ENCODE results near the gene ANKRD33B.

ANKRD33B gene

DNA sequence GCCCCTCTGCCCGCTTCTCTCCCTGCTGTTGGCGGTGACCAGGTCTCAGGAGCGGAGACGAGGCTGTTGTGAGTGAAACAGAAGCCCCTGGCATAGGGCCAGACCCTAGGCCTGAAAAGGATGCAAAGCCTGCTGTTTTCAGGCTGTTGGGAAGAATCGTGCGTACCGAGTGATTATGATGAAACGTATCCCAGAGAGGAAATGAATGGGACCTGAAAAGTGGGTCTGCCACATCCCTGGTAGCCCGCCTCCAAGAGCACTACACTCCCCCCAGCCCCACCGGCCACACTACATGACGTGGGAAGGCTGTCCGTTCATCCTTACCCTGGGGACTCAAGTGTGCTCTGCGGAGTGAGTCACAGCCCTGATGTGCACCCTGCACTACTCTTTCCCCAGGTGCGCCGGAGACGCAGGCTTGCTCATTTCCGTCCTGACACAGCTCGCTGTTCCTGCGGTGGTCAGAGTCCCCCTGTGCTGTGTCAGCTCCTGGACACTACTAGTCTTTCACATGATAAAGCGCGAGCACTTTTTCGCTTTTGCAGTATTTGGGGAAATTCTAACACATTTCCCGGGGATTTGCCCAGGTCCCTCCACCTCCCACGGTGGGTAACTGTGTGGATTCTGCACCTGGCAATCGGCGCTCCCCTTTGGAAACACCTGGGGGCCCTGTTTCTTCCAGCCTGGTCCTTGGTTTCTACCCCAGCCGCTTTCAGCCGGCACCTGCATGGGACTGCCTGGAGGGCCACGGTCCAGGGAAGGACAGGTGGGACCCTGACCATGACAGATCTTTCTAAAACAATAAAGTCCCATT is 91.5 kb downstream of the ANKRD33B start:
- TF ChIP-seq, protein P1, sequence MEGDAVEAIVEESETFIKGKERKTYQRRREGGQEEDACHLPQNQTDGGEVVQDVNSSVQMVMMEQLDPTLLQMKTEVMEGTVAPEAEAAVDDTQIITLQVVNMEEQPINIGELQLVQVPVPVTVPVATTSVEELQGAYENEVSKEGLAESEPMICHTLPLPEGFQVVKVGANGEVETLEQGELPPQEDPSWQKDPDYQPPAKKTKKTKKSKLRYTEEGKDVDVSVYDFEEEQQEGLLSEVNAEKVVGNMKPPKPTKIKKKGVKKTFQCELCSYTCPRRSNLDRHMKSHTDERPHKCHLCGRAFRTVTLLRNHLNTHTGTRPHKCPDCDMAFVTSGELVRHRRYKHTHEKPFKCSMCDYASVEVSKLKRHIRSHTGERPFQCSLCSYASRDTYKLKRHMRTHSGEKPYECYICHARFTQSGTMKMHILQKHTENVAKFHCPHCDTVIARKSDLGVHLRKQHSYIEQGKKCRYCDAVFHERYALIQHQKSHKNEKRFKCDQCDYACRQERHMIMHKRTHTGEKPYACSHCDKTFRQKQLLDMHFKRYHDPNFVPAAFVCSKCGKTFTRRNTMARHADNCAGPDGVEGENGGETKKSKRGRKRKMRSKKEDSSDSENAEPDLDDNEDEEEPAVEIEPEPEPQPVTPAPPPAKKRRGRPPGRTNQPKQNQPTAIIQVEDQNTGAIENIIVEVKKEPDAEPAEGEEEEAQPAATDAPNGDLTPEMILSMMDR (IDR thresholded peaks at IDR 0.05) = no peak
- no peak overlapping the region for H3K27ac ChIP-seq
- DNase-seq (ENCODE audit: low spot score) = no peak
- no peak overlapping the region for H3K4me3 ChIP-seq

DNA sequence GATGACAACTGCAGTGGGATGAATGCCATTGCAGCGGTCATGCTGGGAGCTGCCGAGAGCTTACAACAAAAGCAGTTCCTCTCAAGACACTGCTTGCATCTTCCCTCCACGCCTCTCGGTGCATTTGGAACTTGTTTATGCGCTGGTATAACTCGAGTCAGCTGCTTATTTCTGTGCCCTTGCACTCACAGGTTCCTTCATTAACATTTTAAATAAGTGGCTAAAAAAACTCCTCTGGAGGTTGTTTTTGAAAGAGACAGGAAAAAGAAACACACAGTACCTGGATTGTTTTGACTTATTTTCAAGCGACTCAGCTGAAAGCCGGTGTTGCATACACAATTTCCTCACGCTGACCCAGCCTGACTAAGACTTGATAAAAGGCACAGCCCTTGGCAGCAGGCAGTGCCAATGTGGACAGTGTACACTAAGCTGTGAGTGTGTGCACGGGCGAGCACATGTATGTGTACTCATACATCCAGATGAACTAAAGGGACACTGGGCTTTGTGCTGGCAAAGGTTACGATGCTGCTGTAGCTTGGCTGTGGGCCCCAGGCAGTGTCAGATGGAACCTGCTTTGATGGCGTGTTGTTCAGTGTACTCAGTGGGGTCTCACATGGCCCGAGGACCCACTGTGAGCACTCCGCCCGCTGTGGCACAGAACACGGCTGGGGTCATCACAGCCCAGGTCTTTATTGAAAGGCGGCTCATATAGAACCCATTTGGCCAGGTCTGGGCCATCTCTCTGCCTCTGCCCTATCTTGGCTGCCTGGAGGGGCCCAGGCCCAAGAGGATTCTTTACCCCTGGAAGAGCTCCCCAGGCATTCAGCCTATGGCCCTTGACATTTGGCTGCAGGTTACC is 92.3 kb downstream of the ANKRD33B start:
- Histone ChIP-seq H3K4me3 (no peak overlapping the region), H3K27ac (no peak overlapping the region)
- TF ChIP-seq, protein P1 (IDR thresholded peaks at IDR 0.05) = no peak
- no peak for DNase-seq (ENCODE audit: low spot score)

DNA sequence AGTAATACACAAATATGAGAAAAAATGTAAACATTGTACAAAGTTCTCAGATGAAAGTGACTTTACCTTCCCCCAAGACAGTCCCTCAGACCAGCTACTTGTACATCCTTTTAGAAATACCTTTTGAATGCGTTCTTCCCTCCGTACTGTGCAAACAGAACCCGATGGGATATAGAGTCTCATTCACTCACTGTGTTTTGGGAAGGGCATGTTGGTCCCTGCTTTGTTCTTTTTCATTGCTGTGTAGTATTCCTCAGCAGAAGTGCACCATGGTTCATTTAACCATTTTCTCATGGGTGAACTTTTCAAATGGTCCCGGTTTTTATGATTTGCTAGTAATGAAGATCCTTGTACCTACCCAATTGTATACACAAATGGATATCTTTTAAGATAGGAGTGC is 94.4 kb downstream of the ANKRD33B start:
- Histone ChIP-seq H3K4me3 (no peak overlapping the region), H3K27ac (no peak overlapping the region)
- TF ChIP-seq, protein P1 (IDR thresholded peaks at IDR 0.05) = no peak
- no peak for DNase-seq (ENCODE audit: low spot score)

DNA sequence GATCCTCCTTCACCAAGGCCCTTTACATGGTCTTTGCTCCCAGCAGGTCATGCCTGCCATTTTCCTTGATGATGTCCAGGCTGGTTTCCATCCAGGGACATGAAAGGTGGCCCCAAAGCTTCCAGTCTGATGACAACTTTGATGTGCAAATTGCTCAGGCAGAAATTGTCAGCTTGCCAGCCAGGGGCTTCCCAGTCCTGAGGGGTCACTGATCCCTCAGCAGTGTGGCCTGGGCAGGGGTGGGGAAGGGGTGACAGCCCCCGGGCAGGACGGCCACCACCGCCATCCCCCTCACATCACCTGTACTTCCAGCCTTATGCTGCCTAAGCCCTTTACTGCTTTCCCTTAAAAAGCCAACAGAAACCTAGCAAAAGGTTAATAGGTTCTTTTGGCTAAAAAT is 96.3 kb downstream of the ANKRD33B start:
- TF ChIP-seq, protein P1 (IDR thresholded peaks at IDR 0.05) = no peak
- Histone ChIP-seq H3K4me3 (no peak overlapping the region), H3K27ac (no peak overlapping the region)
- DNase-seq (ENCODE audit: low spot score) = no peak

DNA sequence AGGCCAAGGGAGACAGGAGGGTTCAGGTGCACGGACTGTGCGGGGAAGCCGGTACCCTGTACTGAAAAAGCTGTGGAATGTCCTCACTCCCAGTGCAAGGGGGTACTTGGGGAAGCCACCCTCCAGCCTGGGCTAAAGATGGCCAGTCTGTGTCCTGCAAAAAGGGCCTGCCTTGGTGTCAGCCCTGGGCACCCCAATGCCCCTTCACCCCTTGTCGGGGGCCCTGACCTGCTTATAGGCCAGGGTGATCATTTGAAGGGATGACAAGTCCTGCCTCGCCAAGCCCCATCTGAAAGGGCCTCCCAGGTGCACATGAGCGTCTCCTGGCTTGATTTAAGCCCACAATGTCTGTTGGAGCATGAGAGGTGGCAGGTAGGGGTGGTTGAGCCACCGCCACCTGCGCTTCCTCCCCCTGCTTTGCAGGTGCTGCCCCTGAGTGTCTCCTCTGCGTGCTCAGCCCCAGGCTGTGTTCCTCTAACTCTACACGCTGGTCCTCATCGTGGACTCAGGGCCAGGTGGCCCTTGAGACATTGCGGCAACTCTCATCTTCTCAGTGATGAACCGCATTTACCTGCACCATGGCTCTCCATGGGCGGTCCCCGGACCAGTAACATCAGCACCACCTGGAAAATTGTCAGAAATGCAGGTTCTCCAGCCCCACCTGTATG is 97.0 kb downstream of the ANKRD33B start:
- no peak overlapping the region for H3K27ac ChIP-seq
- TF ChIP-seq, protein P1 (IDR thresholded peaks at IDR 0.05) = no peak
- no peak overlapping the region for H3K4me3 ChIP-seq
- DNase-seq (ENCODE audit: low spot score) = no peak

DNA sequence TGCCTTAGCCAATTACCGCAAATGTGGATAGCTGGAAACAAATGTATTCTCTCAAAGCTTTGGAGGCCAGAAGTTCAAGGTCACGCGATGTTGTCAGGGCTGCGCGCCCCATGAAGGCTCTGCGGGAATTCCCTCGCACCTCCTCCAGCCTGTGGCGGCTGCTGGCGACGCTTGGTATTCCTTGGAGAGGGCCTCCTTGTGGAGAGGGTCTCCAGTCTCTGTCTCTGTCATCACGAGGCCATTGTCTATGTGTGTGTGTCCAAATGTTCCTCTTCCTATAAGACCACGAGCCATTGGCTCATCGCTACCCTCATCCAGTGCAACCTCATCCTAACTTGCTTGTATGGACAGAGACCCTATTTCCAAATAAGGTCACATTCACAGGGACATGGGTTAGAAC is 97.5 kb downstream of the ANKRD33B start:
- TF ChIP-seq, protein P1 (IDR thresholded peaks at IDR 0.05) = no peak
- DNase-seq (ENCODE audit: low spot score) = no peak
- Histone ChIP-seq H3K4me3 (no peak overlapping the region), H3K27ac (no peak overlapping the region)

All from coronary artery (tissue), 2 donors.